ENCODE measurements around the gene AKT2.

- no peak for TF ChIP-seq RCOR1 (IDR thresholded peaks at IDR 0.05; ENCODE audit: low read depth, low read length)
- TF ChIP-seq, protein P1, sequence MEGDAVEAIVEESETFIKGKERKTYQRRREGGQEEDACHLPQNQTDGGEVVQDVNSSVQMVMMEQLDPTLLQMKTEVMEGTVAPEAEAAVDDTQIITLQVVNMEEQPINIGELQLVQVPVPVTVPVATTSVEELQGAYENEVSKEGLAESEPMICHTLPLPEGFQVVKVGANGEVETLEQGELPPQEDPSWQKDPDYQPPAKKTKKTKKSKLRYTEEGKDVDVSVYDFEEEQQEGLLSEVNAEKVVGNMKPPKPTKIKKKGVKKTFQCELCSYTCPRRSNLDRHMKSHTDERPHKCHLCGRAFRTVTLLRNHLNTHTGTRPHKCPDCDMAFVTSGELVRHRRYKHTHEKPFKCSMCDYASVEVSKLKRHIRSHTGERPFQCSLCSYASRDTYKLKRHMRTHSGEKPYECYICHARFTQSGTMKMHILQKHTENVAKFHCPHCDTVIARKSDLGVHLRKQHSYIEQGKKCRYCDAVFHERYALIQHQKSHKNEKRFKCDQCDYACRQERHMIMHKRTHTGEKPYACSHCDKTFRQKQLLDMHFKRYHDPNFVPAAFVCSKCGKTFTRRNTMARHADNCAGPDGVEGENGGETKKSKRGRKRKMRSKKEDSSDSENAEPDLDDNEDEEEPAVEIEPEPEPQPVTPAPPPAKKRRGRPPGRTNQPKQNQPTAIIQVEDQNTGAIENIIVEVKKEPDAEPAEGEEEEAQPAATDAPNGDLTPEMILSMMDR (IDR thresholded peaks at IDR 0.05): no peak
- TF ChIP-seq HOXB13 (CRISPR knock-in tag; IDR thresholded peaks at IDR 0.05; ENCODE audit: low read depth): no peak
- TF ChIP-seq RNF2 (IDR thresholded peaks at IDR 0.05; ENCODE audit: borderline replicate concordance, low read depth): no peak
- no peak for TF ChIP-seq POLR2A (IDR thresholded peaks at IDR 0.05; ENCODE audit: low read length)
- TF ChIP-seq JUNB (IDR thresholded peaks at IDR 0.05): no peak
- no peak for TF ChIP-seq MAX (IDR thresholded peaks at IDR 0.05)
- TF ChIP-seq HMGXB4 (CRISPR knock-in tag; IDR thresholded peaks at IDR 0.05; ENCODE audit: borderline replicate concordance): no peak
Measured at GRCh38 chr19:40233811-40234389, 51.2 kb downstream of the AKT2 start.
